ES-I3 (cell line): ENCODE data around the gene TMEM107.

ENCODE experiments used
- H3K36me3 ChIP-seq: 2 replicates; pipeline ENCODE4 v1.6.1; 2013; ENCODE audit warnings: mild to moderate bottlenecking, low read length, control low read depth, moderate library complexity; ENCODE audit not compliant: insufficient read depth
- H3K4me1 ChIP-seq: 2 replicates; pipeline ENCODE4 v1.6.1; 2013; ENCODE audit warnings: mild to moderate bottlenecking, control low read depth, low read length; ENCODE audit not compliant: insufficient read depth
- H3K9ac ChIP-seq: 2 replicates; pipeline ENCODE4 v1.6.1; 2013; ENCODE audit warnings: low read depth, mild to moderate bottlenecking, low read length, moderate library complexity
- H3K9me3 ChIP-seq: 2 replicates; pipeline ENCODE4 v1.6.1; 2013; ENCODE audit warnings: mild to moderate bottlenecking, low read length, moderate library complexity; ENCODE audit not compliant: control insufficient read depth, insufficient read depth

The TMEM107 gene

DNA sequence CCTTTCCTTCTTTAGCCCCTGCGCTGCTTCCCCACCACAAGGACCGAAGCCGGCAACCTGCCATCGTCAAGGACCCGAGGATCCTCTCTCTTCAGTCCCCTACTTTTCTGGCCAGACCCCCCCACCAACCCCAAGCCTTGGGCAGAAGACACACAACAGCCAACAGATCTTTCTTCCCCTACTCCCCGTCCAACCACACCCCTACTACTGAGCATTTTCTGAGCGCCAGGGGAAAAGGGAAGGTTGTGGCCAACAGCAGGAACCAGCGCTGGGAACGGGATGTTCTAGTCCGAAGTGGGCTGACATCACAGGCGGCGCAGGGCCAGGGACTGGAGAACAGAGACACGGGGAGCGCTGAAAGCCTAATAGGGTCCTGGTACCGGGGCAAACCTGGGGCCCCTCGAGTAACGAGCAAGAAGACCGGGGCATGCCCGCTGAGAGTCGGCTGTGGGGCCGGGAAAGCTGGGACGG is 24.5 kb downstream of the TMEM107 start:
- no peaks in the 10 kb centered on the region for H3K9me3 ChIP-seq
- H3K9ac ChIP-seq, result peak overlapping the region; percentile 68
- H3K4me1 ChIP-seq, result peaks cover 17% of the 10 kb centered on the region
- H3K36me3 ChIP-seq, result no peaks in the 10 kb centered on the region; the same call in 1 of the 2 replicates

GRCh38 chr17:8151120-8151640 is 25.0 kb downstream of the TMEM107 start:
- H3K36me3 ChIP-seq, result no peaks in the 10 kb centered on the region; the same call in 1 of the 2 replicates
- no peaks in the 10 kb centered on the region for H3K9me3 ChIP-seq
- H3K9ac ChIP-seq, result peak overlapping the region; percentile 68
- peaks cover 17% of the 10 kb centered on the region for H3K4me1 ChIP-seq

GRCh38 chr17:8150194-8151119 is 25.7 kb downstream of the TMEM107 start:
- peak overlapping the region; percentile 68; the same call in 1 of the 2 replicates for H3K9ac ChIP-seq
- no peaks in the 10 kb centered on the region; the same call in none of the 2 replicates for H3K36me3 ChIP-seq
- H3K4me1 ChIP-seq, result peaks cover 15% of the 10 kb centered on the region
- H3K9me3 ChIP-seq, result no peaks in the 10 kb centered on the region

DNA sequence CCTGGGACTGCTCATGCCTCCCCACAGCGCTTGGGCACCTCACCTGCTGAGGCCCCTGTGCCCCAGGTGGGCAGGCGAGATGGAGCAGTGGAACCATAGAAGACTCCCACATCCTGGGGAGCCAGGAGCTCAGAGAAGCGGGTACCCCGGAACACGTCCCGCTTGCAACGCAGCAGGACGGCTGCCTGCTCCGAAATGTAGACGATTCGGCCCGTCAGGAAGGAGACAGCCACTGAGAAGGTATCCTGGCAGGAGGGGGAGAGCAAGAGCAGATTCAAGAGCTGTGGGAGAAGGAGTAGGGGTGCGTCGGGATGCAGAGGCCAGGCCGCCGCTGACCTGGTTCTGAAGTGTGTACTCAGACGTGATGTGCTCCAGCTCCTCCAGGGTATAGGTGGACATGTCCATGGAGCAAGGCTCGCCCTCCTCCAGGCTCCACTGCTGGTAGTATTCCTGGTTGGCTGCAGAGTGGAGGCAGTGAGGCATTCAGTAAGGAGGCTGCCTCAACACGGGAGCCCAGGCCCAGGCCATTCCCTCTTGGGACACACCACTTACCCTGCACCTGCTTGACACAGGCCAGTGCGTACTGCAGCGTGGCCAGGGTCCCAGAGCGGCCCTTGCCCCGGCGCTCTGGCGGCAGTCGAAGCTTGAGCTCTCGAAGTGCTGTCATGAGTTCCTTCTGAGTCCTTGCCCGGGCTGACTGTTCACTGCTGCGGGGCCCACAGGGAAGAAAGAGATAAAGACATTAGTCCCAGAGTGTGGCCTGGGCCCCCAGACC is 26.6 kb downstream of the TMEM107 start:
- Histone ChIP-seq H3K9ac (no peak overlapping the region), H3K4me1 (peaks cover 7% of the 10 kb centered on the region), H3K9me3 (no peaks in the 10 kb centered on the region), H3K36me3 (no peaks in the 10 kb centered on the region; the same call in none of the 2 replicates)

- H3K4me1 ChIP-seq, result peaks cover 7% of the 10 kb centered on the region; the same call in 1 of the 2 replicates
- no peak overlapping the region for H3K9ac ChIP-seq
- no peaks in the 10 kb centered on the region for H3K9me3 ChIP-seq
- H3K36me3 ChIP-seq, result no peaks in the 10 kb centered on the region; the same call in none of the 2 replicates
These were observed 27.6 kb downstream of the TMEM107 start for GRCh38 chr17:8148560-8148959.

- Histone ChIP-seq H3K36me3 (no peaks in the 10 kb centered on the region; the same call in none of the 2 replicates), H3K9me3 (no peaks in the 10 kb centered on the region), H3K9ac (no peak overlapping the region), H3K4me1 (peaks cover 5% of the 10 kb centered on the region; the same call in 1 of the 2 replicates)
These were observed 28.3 kb downstream of the TMEM107 start for GRCh38 chr17:8147805-8148404.

DNA sequence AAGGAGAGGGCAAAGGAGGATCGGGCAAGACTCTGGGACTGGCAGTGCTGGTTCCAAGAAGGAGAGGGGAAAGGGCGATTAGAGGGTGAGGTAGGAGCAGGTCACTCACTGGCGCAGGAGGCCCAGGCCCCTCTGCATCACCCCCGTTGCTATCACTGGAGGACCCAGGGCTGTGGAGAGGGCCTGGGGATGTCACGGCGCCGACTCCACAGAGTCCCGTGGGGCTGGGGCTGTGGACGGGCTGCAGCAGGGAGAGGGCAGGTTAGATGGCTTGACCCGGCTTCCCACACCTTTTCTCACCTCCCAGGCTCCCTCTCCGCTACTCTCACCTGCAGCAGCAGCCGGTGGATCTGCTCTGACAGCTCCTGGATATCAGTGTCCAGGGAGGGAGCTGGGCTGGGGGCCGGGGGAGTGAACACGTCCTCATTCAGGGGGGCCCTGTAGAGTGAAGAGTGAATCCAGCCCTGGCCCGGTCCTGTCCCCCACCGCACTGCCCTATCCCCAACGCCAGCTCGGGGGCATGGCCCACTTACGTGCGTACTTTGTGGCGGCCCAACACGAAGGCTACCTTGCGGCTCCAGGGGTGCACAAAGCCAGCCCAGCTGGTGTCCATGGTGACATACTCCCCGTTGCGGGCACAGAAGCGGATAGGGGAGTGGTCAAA is 28.9 kb downstream of the TMEM107 start:
- Histone ChIP-seq H3K9ac (no peak overlapping the region), H3K9me3 (no peaks in the 10 kb centered on the region), H3K36me3 (no peaks in the 10 kb centered on the region; the same call in none of the 2 replicates), H3K4me1 (no peaks in the 10 kb centered on the region)

DNA sequence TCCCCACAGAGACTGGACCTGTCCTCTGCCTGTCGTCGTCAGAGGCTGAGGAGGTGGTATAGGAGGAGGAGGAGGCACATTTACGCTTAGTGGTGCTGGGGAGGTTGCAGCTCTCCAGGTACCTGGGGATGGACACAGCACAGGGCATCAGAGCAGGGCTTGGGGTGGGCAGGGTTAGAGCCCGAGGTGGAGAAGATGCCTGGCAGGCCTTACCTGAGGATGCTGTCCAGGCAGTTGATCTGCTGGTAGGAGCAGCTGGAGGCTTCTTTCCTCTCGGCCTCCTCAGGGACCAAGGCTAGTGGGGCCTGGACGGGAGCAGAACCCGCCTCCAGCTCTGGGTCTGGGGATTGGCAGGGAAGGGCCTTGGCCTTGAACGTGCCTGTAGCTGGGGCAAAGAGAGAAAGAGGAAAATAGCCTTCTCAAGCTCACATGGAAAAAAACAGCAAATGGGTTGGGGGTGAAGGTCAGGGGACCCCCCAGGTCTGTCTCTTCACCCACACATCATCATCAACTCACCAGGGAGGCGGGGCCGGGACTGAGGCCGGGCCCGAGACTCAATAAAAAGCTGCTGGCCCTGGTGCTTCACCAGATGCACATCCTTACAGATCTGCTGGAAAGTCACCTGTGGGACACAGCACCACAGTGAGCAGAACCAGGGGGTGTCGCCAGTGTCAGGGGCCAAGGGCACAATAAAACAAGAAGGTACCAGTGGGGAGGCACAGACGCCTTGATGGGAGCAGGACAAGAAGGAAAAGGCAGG is 29.6 kb downstream of the TMEM107 start:
- Histone ChIP-seq H3K36me3 (no peaks in the 10 kb centered on the region; the same call in none of the 2 replicates), H3K4me1 (no peaks in the 10 kb centered on the region), H3K9me3 (no peaks in the 10 kb centered on the region), H3K9ac (no peak overlapping the region)

DNA sequence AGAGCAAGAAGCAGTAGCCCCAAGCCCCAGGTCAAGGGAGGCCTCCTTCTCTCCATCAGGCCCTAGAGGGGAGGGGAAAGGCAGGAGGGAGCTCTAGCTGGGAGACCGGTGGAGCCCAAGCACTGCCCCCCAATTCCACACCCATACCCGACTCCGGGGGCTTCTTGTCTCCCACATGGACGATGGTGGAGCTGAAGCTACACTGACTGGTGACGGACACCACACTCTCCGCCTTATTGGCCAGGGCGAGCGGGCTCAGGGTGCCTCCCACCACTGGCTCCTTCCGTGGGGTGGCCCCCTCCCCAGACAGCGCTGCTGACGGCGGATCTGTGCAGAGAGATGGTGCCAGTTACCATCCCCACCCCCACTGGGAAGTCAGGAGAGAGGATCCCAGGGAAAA is 30.4 kb downstream of the TMEM107 start:
- no peaks in the 10 kb centered on the region for H3K9me3 ChIP-seq
- no peaks in the 10 kb centered on the region; the same call in none of the 2 replicates for H3K36me3 ChIP-seq
- no peak overlapping the region for H3K9ac ChIP-seq
- H3K4me1 ChIP-seq, result no peaks in the 10 kb centered on the region

DNA sequence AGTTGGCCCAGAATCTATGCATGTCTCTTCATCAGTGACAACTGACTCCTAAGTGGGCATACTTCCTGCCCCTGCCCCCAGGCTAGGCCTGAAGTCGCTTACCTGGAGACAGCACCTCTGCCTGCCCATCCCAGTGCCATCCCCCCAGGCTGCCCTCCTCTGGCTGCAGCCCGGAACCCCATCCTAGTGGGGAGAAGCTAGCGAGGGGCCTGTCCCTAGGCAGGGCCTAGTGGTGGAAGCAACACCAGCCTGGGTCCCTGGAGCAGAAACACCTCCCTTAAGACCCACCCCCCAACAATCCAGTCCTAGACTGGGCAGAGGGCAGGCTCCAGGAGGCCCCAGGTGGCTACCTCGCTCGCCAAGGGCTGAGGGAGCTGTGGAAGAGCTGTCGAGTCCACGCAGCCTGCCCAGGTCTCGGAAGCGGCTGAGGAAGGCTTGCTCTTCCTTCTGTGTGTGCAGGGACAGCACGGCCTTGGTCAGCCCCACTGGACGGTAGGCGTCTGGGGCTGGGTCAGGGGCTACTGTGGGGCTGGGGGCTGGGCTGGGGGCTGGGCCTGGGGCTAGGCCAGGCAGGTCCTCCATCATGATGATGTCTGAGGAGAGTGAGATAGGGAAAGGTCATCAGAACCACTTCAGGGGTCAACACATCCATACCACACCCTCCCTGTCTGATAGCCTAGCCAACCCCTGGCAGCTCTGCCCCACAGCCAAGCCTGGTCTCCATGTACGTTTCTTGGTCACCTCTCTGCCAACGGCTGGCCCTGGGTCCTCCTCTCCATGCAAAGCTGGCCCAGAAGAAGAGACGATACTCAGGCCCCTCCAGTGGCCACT is 31.6 kb downstream of the TMEM107 start:
- Histone ChIP-seq H3K9ac (no peak overlapping the region), H3K9me3 (no peaks in the 10 kb centered on the region), H3K36me3 (no peaks in the 10 kb centered on the region; the same call in none of the 2 replicates), H3K4me1 (no peaks in the 10 kb centered on the region)

DNA sequence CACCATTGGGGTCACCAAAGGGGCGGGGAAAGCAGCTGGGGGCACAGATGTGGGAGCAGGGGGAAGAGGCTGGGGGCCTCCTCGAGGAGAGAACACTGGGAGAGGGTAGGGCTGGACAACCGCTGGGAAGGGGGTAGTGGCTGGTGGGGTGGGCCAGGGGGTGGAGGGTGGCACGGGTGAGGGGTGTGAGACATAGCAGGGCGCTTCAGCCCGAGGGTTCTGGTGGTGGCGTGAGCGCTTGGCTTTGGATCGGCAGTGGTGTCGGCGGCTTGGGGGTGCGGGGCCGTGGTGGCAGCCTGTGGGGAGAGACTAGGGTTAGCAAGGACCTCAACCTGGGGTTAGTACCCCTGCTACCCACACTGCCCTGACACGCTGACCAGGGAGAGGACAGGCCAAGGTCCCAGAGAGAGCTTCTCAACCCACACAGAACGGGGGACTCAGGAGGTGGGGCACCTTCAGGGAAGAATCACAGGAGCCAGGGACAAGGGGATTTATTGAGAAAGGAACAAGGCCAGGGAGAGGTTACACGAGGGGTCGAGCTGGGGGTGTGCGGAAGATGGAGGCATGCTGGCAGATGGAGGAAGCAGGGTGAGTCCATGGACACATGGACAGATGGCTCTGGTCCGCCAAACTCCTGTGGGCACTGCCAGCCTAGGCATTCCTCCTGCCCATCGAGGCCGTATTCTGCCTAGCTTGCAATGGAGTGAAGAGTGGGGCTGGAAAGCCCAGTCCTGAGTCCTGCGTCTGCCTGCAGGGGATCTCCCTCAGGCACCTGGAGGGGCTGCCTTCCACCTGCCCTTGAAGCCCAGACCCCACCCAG is 32.4 kb downstream of the TMEM107 start:
- no peaks in the 10 kb centered on the region; the same call in none of the 2 replicates for H3K36me3 ChIP-seq
- H3K4me1 ChIP-seq, result no peaks in the 10 kb centered on the region
- H3K9ac ChIP-seq, result no peak overlapping the region
- no peaks in the 10 kb centered on the region for H3K9me3 ChIP-seq
